HG03457 (cell line): ENCODE measurements around the gene DEFB128.

ENCODE experiments used
- ATAC-seq: cut with Tn5 transposase; IDR thresholded peaks from one replicate; pipeline ENCODE4 v1.9.1; 2021; ENCODE audit warnings: moderate number of reproducible peaks; ENCODE audit not compliant: unreplicated experiment

Gene DEFB128

DNA sequence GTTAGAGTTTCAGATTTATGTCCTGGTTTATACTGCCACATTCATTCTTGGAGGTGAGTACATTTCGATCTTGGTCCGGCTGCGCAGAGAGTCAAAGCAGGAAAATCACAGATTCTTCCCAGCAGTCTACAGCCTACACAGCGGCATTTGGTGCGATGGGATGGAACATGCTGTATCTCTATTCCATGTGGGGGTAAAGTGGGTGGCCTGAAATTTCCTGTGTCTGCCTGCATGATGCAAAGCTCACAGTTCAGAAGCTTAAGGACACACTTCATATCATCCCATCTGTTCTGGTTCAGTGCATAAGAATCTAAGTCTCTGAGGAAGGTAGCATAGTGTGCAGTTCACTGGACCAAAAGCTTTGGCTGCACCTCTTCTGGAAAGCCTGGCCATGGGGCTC, 32.4 kb downstream of the DEFB128 start, which contains the start of gene DEFB127:
TSS of gene DEFB127 (plus strand) at position 301 of the 400 bp plus-strand sequence. CDS start at position 392, 91 bp downstream.
- ATAC-seq, result no peak

DNA sequence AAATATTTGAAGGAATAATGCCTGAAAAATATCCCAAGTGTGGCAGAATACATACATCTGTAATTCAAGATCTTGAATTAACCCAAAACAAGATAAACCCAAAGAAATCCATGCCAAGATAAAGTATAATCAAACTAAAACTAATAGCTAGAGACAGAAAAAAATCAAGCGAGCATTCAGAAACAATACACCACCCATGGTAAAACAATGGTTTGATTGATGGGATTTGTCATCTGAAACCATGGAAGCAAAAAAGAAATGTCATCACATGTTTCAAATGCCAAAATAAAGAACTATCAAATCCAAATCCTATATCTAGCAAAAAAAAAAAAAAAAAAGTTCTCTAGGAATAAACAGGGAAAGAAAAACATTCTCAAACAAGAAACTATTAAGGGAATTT, 37.4 kb downstream of the DEFB128 start:
- ATAC-seq, result no peak

DNA sequence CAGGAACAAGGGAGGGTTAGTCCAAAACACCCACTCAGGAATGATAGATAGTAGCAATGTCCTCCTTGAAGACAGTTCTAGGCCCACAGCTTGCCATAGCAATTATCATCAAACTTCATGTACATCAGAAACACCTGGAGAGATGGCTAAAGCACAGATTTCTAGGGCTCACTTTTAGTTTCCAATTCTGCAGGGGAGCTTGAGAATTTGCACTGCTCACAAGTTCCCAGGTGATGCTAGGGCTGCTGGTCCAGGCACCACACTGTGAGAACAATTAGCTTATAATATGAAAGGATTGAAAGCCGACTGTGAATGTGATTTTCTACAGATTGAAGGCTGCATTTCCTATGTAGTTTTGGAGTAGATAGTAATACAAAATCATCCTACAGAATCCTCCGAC, 43.6 kb downstream of the DEFB128 start:
- ATAC-seq, result no peak

DNA sequence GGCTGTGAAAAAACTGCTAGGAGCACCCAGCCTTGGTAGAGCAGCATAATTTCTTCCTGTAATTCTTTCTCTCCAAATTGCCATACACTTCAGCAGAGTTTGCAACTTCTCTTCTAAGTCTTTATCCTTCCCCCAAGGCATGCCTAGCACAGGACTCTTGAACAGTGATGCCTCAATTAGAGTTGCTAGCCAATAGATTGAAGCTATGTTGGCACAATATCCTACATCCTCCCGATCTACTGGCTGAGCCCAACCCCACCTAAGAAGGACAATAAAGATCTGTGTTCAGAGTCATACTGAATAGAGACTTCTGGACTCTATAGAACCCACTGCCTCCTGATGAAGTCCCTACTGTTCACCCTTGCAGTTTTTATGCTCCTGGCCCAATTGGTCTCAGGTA, 47.2 kb downstream of the DEFB128 start, which contains the start of gene DEFB126:
TSS of gene DEFB126 (plus strand) at position 301 of the 400 bp plus-strand sequence. CDS start at position 340, 39 bp downstream.
- no peak for ATAC-seq
